ENCODE measurements around the gene BCL10.

BCL10 gene

DNA sequence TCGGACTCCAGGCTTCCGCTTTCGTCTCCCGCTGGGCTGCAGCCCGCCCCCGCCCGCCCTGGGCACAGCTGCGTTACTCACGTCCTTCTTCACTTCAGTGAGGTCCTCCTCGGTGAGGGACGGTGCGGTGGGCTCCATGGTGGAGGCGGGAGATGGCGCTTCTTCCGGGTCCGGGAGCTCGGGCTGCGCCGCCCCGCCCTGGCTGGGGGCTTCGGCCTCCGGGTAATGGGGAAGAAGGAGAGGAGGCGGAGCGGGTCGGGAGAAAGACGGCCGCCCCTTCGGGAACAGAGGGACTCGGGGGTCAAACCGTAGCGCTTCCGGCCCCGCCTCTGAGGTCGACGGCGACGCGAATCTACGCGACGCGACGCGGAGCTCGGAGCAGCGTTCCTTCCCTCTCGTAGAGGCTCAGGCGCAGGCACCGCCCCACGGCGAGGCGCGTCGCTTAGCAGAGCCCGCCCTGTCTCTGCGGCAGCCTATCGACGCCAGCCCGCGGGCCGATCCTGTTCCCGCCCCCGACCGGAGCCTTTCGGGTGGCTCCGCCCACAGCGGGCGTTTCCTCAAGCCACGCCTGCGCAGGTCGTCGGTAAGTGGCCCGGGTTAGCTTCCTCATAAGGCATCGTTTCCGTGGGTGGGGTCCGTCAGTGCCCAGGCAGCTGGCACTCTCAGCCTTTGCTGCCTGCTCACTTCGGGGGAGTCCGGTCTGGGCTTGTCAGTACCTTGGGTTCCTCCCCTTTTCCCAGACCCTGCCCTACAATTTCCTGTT is at the start of gene BCL10:
Gene BCL10, minus strand, starts transcription at position 418 of the 763 bp plus-strand sequence. Its CDS starts 280 bp downstream, at position 138.
- DNase-seq: peak; percentile 88

DNA sequence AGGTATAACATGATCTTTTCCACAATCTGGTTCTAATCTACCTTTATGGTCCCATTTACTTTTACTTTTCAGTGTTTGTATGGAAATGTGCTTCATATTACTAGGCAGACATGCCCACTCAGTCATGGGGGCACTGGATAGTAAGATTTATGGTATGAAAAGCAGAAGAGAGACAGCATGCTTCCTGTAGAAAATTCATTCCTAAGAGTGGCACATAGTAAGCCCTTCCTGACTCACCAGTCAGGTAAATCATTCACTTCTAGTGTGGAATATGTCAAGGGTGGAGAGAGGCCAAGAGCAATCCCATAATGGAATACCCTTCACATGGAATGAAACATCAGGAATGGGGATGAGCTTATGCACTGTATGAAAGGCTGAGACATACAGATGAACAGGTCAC is 49.5 kb upstream of the BCL10 start:
- no peak for DNase-seq

DNA sequence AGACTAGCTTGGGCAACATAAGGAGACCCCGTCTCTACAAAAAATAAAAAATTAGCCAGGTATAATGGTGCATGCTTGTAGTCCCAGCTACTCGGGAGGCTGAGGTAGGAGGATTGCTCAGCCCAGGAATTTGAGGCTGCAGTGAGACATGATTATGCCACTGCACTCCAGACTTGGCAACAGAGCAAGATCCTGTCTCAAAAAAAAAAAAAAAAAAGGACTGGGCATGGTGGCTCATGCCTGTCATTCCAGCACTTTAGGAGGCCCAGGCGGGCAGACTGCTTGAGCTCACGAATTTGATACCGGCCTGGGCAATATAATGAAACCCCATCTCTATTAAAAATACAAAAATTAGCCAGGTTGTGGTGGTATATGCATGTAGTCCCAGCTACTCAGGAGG is 47.3 kb upstream of the BCL10 start:
- DNase-seq: no peak

DNA sequence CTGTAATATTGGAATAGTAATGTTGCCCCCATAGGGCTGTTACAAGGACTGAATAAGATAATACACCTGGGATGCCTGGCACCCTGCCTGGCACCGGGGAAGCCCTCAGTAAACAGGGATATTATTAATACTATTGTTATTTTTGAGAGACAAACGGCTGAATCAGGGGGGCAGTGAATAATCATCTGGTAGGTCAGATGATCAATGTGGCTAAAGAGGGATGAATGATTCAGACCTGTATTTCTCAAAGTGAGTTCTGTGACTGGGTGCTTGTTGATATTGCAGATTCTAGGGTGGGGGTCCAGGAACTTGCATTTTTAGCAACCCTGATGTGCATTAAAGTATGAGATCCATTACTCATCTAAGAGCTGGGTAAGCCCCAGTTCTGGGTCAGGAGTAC is 46.2 kb upstream of the BCL10 start:
- DNase-seq: no peak

DNA sequence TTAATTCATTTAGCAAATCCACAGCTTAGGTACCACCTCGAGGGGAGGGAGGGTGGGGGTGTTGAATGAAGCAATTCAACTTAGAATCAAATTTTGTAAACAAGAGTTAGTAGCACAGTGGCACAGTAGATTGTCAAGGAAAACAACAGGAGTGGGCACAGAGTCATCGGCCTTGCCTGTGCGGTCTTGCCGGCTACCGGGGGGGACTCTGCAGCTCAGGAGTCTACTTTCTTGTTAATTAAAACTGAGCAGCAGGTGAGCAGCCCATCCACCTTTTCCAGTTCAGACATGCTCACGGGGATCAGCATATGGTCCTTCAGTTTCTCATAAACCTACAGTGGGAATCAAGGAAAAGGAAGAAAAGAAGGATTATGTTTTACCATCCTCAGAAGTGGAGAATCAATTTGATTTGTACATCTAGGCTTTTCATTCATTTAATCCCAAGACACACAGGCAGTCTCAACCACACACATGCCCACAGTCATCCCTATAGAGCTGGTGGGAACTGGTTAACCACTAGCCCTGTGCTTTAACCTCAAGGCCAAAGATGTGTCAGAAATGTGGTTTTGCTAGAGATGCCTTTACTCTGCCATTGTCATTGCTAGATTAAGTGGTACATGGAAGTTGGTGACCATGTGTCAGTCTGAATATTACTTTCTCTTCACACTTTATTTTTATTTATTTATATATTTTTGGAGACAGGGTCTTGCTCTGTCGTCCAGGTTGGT is 45.0 kb upstream of the BCL10 start:
- DNase-seq: no peak

DNA sequence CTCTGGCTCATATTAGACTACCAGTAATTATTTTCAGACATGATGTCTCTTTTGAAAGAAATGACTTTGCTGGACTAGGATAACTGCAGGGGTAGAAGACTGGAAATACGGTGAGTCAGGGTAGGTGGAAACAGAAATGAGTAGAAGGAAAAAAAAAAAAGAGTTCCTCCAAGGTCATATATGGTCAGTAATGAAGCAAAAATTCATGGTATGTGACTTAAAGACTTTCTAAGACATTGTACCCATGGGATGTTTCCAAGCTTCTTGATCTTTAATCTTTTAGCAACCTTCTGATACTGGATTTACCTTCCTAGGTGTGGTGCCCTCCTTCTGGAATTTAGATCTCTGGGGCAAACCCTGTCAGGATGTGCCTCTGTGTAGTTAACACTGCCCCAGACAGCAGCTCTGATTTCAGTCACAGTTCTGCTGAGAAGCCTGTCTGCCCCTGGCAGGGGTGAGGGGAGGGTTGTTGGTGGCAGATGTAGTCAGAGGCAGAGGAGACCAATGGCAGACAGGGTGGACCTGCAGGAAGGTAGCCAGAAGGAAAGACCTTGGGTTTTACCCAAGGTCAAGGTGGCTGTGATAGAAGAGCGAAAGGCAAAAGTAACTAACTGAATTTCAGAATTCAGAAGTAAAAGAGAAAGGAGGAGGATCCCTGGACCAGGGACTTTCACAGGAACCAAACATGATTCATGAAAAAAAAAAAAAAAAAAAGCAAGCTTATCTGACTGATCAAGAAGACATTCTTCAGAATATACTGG is 44.1 kb upstream of the BCL10 start:
- no peak for DNase-seq

DNA sequence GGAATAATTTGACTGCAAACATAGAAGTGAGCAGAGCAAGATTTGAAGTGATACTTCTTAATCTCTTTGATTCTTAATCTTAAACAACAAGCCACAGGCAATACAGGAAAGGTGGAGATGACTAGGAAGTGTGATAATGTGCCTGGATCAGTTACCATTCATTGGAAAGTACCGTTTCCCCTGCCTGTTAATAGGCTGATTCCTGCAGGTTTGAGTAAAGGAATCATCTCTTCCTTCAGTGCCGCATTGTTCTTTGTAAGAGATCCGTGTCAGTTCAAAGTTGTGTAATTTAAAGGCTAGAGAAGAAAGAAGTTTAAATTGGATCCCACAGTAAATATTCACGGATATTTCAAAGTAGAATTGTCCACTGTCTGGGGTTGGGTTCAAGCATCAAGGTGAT is 43.5 kb upstream of the BCL10 start:
- no peak for DNase-seq

DNA sequence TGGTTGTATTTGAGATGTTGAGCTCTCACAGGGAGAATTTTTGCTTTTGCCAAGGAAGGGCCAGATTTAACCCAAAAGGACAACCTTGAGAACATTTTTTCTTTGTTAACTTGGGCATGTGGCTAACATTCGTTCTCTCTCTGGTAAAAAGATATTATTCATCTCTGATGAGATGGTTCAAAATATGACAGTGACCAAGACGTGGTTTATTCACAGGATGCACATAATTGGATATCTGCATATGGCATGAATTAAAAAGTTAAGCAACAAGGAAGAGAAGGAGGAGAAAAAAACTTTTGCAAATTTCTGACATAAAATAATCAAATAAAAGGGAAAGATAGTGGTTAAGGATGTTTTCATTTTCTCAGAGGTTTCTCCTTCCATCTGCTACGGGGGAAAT is 43.1 kb upstream of the BCL10 start:
- no peak for DNase-seq

DNA sequence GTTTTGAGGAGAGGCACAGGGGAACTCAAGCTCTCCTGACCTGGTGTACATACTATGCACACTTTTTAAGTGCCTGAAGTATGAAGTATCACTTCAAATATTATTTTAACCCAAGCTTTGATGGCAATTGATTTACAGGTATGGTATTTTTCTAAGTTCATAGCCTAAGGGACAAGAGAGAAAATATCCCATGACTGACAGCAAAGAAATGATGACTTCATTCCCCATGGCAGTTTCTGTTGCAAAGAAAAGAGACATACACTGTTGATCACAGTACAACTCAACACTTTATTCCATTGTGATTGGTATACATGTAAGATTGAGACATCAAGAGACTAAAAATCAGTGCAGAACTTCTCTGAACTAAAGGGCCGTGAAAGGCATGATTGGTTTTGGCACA is 41.8 kb upstream of the BCL10 start:
- no peak for DNase-seq

DNA sequence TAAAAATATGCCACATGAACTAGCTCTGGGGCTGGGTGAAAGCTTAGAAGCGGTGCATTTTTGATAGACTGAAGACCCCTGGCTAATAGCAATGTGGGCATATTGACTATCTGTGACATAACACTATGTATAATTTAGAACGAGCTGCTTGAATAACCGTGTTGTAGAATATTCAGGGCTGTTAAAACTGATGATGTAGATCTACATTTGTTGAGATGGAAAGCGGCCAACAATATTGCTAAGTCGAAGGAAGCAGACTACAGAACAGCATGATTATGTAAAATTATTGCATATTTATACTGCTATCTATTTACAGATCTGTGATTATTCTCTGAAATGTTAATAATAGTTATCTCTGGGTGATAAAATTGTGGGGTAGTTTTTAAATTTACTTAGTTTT is 41.1 kb upstream of the BCL10 start:
- DNase-seq: no peak

DNA sequence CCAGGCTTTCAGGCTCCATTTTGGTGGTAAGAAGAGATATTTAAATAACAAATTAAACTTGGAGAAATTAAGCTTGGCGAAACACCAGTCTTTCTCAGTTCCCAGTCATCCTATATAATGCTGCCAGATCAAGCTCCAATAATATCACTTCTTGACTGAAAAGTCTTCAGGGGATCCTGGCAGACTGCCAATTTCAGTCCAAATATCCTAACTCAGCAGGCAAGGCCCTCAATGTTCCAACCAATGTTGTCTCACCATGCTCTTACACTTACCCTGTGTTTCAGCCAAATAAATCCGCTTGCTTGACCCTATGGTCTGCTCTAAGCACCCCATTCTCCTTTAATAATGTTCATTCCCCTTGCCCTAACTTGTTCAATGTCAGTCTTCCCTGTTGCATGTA is 39.9 kb upstream of the BCL10 start:
- DNase-seq: no peak

DNA sequence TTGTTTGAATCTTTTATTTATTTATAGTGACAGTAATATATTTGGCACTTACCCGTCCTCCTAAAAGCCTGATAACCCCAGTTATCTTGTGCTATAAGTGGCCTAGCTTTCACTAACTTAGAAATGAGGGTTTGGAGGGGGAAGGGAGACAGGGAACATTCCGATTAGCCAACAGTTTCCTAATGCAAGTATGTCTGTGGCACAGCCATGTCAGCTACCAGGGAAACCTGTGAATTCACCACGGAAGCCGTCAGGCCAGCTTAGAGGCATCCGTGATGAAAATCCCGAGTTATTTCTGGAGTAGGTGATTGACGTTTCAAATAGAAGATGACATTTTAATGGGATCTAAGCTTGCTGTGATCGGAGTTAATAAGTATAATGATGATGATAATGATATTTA is 39.4 kb upstream of the BCL10 start:
- no peak for DNase-seq

DNA sequence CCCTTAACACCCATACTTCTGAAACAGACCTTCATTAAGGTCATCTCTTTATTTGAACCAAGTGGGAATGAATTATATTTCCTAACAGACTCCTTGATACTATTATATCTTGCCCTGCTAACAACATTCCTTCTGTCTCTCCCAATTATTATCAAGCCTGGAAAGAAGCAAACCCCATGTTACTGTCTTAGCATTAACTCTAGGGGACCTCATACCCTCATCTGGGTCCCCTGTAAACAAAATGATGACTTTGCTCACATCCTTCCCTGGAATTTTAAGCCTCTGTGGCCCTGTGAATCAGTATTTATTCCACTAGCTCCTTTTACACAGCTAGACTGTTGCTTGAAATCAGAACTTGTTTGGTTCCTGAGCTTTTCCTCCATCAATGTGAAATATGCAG is 38.3 kb upstream of the BCL10 start:
- DNase-seq: no peak

DNA sequence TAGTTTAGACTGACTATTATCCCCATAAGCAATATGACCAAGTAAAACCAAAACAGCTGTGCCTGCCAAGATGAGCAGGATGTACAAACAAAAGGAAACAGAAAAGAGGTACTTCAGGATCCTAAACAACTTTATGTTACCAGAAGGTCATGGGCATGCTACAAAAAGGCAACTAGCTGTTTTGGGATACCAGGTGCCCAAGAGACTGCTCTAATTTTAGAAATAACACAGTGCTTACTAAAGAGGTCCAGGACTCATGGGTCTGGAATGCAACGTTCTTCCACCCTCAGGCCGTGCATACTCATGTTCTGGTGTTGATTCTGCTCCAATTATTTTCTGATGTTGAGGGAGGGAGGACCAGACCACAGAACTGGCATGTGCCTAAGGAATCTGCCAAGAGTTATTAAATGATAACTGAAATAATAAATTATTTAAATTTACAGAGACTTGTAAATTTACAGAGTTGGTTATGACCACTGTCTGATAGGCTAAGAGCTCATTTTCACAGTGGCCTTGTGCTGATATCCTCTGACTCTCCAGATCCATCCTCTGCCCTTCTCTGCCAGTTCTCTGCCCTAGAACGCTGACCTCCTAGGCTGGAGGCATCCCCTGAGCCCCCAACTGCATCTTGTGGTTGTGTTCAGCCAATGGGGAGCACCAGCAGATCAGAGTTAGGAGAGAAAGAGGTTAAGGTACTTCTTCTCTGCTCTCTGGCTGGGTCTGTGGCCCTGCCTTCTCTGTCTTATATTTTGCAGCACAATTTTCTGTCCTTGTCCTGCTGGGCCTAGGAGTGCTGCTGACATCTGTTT is 37.7 kb upstream of the BCL10 start:
- no peak for DNase-seq

DNA sequence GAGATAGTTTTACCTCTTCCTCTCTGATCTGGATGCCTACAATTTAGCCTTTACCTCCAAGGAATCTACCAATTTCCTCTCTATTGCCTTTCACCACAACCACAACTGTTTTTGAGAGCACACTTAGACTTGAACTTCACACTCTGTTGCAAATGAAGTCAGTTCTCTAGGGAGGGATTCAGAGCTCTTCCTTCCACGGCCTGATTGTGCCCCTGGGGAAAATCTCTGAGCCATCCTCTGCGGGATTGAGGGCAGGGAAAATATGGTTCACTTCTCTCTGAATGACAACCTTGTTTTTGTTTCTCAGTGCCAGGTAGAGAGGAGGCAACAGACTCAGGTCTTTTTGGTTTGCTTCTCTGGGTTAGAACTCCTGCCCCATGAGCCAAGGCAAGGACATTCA is 35.4 kb upstream of the BCL10 start:
- no peak for DNase-seq

DNA sequence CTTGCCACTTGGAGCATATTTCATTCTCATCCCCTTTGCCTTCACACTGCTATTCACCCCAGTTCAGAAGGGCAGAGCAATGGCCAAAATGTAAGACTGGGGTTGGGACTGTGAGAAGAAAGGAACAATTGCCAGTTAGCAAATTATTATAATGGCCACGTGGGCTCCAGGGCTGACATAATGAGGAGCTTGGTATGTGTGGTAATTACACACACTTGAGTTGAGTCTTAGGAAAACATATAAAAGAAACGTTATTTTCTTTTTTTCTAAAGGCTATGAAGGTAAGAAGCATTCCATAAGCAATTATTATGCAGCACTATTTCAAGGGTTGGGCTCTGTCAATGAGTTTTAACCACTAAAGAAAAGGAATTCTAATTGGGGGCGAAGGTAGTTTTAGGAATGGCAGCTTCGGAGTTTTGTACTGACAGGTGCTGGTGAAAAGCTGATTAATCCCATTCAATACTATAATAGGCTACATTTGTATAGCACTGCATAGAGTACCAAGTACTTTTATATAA is 32.5 kb upstream of the BCL10 start:
- no peak for DNase-seq

DNA sequence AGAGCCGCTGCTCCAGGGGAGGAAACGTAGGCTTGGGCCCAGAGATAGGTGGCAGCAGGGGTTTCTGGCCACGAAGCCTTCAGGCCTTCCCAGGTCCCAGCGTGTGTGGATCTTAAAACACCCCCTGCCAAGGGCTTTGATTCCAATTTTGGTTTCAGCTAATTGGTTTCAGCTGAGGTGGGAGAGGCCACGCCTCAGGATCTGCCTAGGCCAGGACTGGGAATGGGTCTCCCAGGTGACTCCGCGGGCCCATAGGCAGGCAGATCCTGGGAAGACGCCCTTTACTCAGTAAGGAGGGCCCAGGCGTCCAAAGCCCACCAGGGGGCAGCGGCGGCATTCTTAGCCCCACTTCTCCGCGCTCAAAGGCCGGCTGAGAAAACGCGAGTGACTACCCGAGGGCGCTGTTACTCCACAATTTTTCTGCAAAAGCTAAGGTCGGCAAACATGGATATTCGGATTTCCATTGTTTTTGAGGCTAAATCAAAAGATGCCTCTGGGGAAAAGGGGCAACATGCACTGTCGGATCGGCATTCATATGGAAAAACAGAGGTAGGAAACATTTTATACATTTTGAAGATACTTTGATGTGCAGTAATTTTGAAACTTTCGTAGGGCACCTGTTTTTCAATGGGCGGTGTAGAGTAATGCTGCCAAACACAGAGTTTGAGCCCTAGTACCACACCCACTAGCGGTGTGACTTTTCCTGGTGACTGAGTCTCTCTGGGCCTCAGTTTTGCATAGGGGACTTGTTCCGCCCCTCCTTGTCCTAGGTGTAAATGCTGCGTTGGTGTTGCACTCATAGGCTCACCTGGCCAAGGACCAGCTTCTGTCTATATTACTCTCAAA is 31.8 kb upstream of the BCL10 start:
- DNase-seq: peak; percentile 8

DNA sequence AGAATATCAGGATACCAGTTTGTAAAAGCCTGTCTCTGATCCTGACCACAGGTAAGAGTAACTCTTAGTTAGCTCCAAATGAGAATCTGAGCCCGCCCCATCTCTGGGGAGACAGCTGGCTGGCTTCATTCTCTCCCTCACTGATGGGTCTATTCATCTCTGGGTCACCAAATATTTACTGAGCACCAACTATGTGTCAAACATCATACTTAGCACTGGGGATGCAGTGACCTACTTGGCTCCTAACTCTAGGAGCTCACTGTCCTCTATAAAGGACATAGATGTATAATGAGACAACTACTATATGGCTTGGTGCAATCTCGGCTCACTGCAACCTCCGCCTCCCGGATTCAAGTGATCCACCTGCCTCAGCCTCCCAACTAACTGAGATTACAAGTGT is 29.8 kb upstream of the BCL10 start:
- DNase-seq: no peak

DNA sequence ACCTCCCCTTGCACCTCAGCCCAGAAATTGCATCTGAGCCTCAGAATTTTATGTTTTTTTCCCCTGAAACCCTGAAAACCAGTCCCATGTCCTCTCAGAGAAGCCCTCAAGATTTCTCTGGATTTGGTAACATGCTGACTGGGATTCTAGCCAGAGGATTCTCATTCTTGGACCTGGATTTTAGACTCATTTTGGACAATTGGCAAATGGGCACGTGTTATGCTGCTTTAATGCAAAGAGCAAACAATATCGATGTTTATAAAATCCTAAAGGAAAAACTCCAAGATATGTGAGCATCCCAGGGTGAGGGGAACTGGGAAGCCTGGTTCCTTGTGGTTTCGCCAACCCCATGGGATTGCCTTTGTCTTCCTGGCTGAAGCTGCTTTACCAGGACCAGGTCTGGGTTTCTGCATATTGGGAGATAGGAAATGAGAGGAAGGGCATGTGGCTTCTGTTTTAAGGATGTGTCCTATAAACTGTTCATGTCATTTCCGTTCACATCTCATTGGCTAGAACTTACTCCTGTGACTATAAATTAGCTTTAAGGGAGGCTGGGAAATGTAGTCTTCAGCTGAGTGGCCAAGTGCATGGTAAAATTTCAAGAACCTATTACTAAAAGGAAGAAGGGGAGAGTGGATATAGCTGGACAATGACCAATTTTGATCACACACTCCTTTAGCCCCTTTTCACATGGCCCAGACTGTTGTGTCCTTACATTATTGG is 27.2 kb upstream of the BCL10 start:
- DNase-seq: no peak

DNA sequence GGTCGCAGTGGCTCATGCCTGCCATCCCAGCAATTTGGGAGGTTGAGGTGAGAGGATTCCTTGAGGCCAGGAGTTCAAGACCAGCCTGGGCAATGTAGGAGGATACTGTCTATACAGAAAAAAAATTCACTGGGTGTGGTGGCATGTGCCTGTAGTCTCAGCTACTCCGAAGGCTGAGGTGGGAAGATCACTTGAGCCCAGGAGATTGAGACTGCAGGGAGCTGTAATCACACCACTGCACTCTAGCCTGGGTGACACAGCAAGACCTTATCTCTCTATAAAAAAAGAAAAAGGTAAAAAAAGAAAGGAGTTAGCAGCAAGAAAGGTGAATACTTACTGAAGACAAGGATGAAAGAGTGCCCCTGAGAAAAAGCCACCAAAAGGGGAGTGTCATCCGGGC is 23.7 kb upstream of the BCL10 start:
- DNase-seq: no peak
